CD4-positive, alpha-beta memory T cell (primary cell): ENCODE results near the gene HOTAIR. TPM values are rescaled to one million over a fixed set of nuclear protein-coding genes. Genes with fewer than 3 reads are reported as not detected.
A peak's percentile ranks its signal among the peaks of the same experiment; 100 is the strongest.

Experiments
- CTCF ChIA-PET: fragments of 350-600 bp; sonication (Branson Sonifier 250); formaldehyde crosslinking; loops from one replicate; lab custom pipeline; 2021; ENCODE audit warnings: inconsistent platforms; ENCODE audit not compliant: partially characterized antibody; lab: Charles Lee
- POLR2A ChIA-PET: fragments of 350-600 bp; sonication (Branson Sonifier 250); formaldehyde crosslinking; loops from one replicate; lab custom pipeline; 2021; ENCODE audit not compliant: partially characterized antibody; lab: Charles Lee
- DNase-seq, 5 donors: peaks; one replicate each; pipeline versions ENCODE4 v3.0.0 to v3.0.0-alpha.2; 2020 to 2022; ENCODE audit warnings: mixed read lengths in 1 of 5
- H3K27ac ChIP-seq: one replicate; pipeline ENCODE4 v1.7.0; 2013; ENCODE audit warnings: low read depth, low read length
- H3K27me3 ChIP-seq: 2 replicates; pipeline ENCODE4 v1.7.0; 2013; ENCODE audit warnings: mild to moderate bottlenecking, low read length, moderate library complexity; ENCODE audit not compliant: insufficient read depth
- H3K36me3 ChIP-seq: 2 replicates; pipeline ENCODE4 v1.7.0; 2013; ENCODE audit warnings: mild to moderate bottlenecking, low read length, moderate library complexity; ENCODE audit not compliant: insufficient read depth
- H3K4me1 ChIP-seq: 2 replicates; pipeline ENCODE4 v1.7.0; 2013; ENCODE audit warnings: mild to moderate bottlenecking, low read length, moderate library complexity; ENCODE audit not compliant: insufficient read depth
- H3K4me3 ChIP-seq, 2 donors: one replicate each; pipeline ENCODE4 v1.7.0; 2013; ENCODE audit warnings: low read length in 2 of 2, mild to moderate bottlenecking in 1 of 2
- H3K9me3 ChIP-seq, 2 donors: one replicate each; pipeline ENCODE4 v1.7.0; 2013; ENCODE audit warnings: low read length in 2 of 2, control low read depth in 1 of 2; ENCODE audit not compliant: control insufficient read depth in 1 of 2
- H3K27ac Mint-ChIP-seq, 7 donors: one replicate each; pipeline ENCODE4 v1.8.0; 2020 to 2021; ENCODE audit warnings: mixed read lengths in 7 of 7, mild to moderate bottlenecking in 6 of 7, inconsistent platforms in 3 of 7, moderate library complexity in 3 of 7
- H3K27me3 Mint-ChIP-seq, 2 donors: one replicate each; pipeline ENCODE4 v1.8.0; 2020 to 2021; ENCODE audit warnings: mixed read lengths in 2 of 2
- H3K36me3 Mint-ChIP-seq, 2 donors: one replicate each; pipeline ENCODE4 v1.8.0; 2020 to 2021; ENCODE audit warnings: mixed read lengths in 2 of 2, inconsistent platforms in 1 of 2, mild to moderate bottlenecking in 1 of 2
- H3K4me1 Mint-ChIP-seq, 4 donors: one replicate each; pipeline ENCODE4 v1.8.0; 2020 to 2021; ENCODE audit warnings: mixed read lengths in 4 of 4, mild to moderate bottlenecking in 1 of 4
- H3K4me3 Mint-ChIP-seq, 8 donors: one replicate each; pipeline ENCODE4 v1.8.0; 2020 to 2021; ENCODE audit warnings: mixed read lengths in 8 of 8, mild to moderate bottlenecking in 7 of 8, moderate library complexity in 6 of 8, inconsistent platforms in 3 of 8
- H3K9me3 Mint-ChIP-seq, 8 donors: one replicate each; pipeline ENCODE4 v1.8.0; 2020 to 2021; ENCODE audit warnings: mixed read lengths in 8 of 8, mild to moderate bottlenecking in 5 of 8, inconsistent platforms in 3 of 8, moderate library complexity in 1 of 8
- intact Hi-C: fragments of 100-400 bp; cut with micrococcal nuclease; formaldehyde crosslinking; loops from one replicate; pipeline ENCODE4 v1.15.1; 2023
- polyA plus RNA-seq, 2 donors: library from polyadenylated mRNA; unstranded; fragments of 300-500 nt; fragmentation: Illumina TruSeq; gene quantifications; one replicate each; pipeline ENCODE4 v1.2.3, GENCODE V29; 2021
- total RNA-seq, 2 experiments: library from RNA; stranded (reverse); gene quantifications; one replicate each; pipeline ENCODE4 v1.2.3, GENCODE V29; 2021

The HOTAIR gene
- total and polyA plus RNA-seq, 4 experiments from 2014 or later = not detected

DNA sequence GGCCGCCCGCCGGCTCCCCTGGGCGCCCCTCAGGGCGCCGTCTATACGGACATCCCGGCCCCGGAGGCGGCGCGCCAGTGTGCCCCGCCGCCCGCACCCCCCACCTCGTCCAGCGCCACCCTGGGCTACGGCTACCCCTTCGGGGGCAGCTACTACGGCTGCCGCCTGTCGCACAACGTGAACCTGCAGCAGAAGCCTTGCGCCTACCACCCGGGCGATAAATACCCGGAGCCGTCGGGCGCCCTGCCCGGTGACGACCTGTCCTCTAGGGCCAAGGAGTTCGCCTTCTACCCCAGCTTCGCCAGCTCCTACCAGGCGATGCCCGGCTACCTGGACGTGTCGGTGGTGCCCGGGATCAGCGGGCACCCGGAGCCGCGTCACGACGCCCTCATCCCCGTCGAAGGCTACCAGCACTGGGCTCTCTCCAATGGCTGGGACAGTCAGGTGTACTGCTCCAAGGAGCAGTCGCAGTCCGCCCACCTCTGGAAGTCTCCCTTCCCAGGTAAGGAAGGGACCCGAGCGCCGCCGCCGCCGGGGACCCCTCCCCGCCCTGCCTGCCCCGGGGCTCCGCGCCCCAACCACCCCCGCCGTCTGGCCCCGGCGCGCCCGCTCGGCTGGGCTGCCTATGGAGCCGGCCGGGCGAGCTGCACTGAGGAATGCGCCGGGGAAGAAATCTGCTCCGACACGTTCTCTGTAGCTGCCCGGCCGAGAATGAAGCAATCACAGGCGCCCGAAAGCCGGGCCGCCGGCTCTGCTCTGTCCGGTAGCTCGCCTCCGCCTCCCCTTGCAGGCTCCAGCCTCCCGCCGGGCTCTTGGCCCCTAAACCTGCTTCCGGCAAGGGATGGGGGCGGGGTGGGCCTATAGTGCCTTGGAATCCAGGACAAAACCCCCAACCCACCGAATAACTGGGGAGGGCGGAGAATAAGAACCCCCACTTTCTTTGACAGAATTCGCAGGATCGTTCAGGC lies 35.3 kb downstream of the HOTAIR start:
- DNase-seq = no peak
- no peaks in the 10 kb centered on the region for H3K36me3 Mint-ChIP-seq
- Histone ChIP-seq H3K36me3 (no peaks in the 10 kb centered on the region), H3K4me1 (peaks cover 12% of the 10 kb centered on the region), H3K9me3 (no peaks in the 10 kb centered on the region), H3K4me3 (no peak overlapping the region), H3K27ac (no peak overlapping the region), H3K27me3 (peaks cover 61% of the 10 kb centered on the region)
- peaks cover 6 to 26% (median 16%) of the 10 kb centered on the region in 4 donors for H3K4me1 Mint-ChIP-seq
- ChIA-PET POLR2A (no interaction called here), CTCF (no interaction called here)
- peak overlapping the region in 2 of 7 donors; percentile 5 to 35 for H3K27ac Mint-ChIP-seq
- peak overlapping the region in 2 of 8 donors; percentile 15 to 31 for H3K4me3 Mint-ChIP-seq
- intact Hi-C loops = no loop called here
- H3K9me3 Mint-ChIP-seq = peaks cover 0 to 9% (median 2%) of the 10 kb centered on the region in 8 donors
- H3K27me3 Mint-ChIP-seq = peaks cover 67 to 74% of the 10 kb centered on the region in 2 donors

DNA sequence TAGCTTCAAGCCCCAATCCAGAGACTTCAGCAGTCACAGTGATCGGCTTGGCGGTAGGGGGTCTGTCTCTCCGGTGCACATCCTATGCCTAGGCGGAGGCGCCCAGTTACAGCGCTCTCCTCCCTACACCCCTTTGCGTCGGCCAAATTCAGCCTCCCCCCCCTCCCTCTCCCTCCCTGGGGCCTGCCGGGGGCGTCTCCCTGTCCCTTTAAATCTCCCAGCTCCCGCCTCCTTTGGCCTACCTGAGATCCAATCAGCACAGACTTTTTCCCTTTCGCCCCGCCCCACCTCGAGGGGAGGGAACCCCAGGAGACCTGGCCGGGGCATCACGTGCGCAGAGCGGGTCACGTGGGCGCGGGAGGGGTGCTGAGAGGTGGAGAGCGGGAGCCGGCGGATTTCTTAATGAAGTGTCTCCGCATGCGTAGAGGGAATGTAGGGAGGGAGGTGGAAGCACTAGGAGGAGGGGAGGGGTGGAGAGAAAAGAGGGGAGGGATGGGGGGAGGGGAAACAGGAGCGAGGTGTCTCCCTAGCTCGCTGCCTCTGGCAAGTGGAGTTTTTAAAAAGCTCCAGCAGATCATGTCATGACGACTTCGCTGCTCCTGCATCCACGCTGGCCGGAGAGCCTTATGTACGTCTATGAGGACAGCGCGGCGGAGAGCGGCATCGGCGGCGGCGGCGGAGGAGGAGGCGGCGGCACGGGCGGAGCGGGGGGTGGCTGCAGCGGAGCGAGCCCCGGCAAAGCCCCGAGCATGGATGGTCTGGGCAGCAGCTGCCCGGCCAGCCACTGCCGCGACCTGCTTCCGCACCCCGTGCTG lies 36.2 kb downstream of the HOTAIR start, which contains the start of gene HOXC13:
HOXC13 (plus strand) TSS at position 506 of the 815 bp plus-strand sequence; CDS start at position 582, 76 bp downstream.
- Mint-ChIP-seq H3K27me3 (peaks cover 68 to 75% of the 10 kb centered on the region in 2 donors), H3K9me3 (peaks cover 0 to 9% (median 2%) of the 10 kb centered on the region in 8 donors), H3K36me3 (no peaks in the 10 kb centered on the region), H3K4me3 (peak within 1 kb of the TSS in 4 of 8 donors; percentile 15 to 59 (median 30)), H3K27ac (peak within 1 kb of the TSS in 2 of 7 donors; percentile 35 to 63), H3K4me1 (peaks cover 6 to 26% (median 16%) of the 10 kb centered on the region in 4 donors)
- Histone ChIP-seq H3K9me3 (no peaks in the 10 kb centered on the region), H3K27me3 (peaks cover 61% of the 10 kb centered on the region), H3K27ac (no peak within 1 kb of the TSS), H3K4me3 (no peak within 1 kb of the TSS), H3K4me1 (peaks cover 12% of the 10 kb centered on the region), H3K36me3 (no peaks in the 10 kb centered on the region)
- ChIA-PET CTCF (no interaction called here), POLR2A (no interaction called here)
- intact Hi-C loops = no loop called here
- DNase-seq = no peak

DNA sequence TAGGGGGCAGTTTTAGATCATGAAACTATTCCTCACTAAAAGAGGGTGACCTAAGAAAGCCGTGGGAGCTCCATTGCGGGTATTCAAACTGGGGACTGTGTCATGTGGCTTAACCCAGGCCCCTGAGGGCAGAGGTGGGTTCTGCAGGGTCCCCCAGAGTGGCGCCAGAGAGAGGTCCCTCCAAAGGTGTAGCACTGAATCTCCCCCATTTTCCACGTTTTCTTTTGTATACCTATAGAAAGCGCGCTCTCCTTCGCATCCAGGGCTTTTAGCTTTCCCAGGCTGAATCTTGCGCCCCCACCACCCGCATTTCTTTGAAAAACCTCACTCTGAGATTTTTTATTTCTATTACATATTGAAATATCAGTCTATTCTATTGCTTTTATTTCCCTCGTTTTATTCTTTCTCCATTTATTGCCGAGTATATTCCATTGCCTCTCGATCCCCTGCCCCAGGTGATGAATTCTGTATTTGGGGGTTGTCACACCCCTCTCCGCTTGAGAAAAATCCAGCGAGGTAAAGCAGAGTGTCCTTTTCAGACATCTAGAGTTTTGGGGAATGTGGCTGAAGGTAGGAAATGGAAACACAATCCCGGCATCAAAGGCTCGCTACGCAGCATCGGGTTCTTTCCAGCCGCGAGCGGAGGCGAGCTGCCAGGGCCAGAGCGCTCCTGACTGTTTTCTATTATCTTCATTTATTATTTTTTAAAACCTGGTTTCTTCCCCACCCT lies 37.0 kb downstream of the HOTAIR start:
- Mint-ChIP-seq H3K27me3 (peaks cover 70 to 79% of the 10 kb centered on the region in 2 donors), H3K9me3 (peaks cover 0 to 9% (median 2%) of the 10 kb centered on the region in 8 donors), H3K4me3 (peak overlapping the region in 3 of 8 donors; percentile 14 to 36 (median 22)), H3K4me1 (peaks cover 6 to 26% (median 16%) of the 10 kb centered on the region in 4 donors), H3K36me3 (no peaks in the 10 kb centered on the region), H3K27ac (peak overlapping the region in 1 of 7 donors; percentile 63)
- intact Hi-C loops = no loop called here
- no peak for DNase-seq
- ChIA-PET POLR2A (no interaction called here), CTCF (no interaction called here)
- Histone ChIP-seq H3K9me3 (no peaks in the 10 kb centered on the region), H3K4me3 (no peak overlapping the region), H3K27me3 (peaks cover 60% of the 10 kb centered on the region), H3K36me3 (no peaks in the 10 kb centered on the region), H3K4me1 (peaks cover 12% of the 10 kb centered on the region), H3K27ac (no peak overlapping the region)

DNA sequence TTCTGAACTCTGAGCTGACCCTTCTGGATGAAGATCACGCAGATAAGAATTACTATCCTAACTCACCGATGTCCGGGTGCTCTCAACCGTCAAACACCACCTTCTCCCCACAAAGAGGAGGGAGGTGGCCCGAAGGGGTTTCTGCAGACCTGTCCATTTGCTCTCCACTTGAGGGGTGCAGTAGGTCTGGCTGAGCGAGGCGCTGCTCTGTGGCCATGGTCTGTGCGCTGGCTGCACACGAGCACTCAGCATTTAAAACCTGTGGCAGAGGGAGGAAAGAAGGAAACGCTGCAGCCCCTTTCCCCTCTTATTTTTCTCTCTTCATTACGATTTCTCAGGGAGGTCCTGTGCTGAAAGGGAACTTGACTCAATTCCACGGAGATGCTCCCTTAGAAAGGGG lies 37.7 kb downstream of the HOTAIR start:
- Mint-ChIP-seq H3K27ac (peak overlapping the region in 1 of 7 donors; percentile 48), H3K36me3 (no peaks in the 10 kb centered on the region), H3K4me1 (peaks cover 6 to 26% (median 16%) of the 10 kb centered on the region in 4 donors), H3K27me3 (peaks cover 70 to 81% of the 10 kb centered on the region in 2 donors), H3K9me3 (peaks cover 0 to 9% (median 2%) of the 10 kb centered on the region in 8 donors), H3K4me3 (peak overlapping the region in 3 of 8 donors; percentile 15 to 40 (median 39))
- H3K4me1 ChIP-seq = peaks cover 12% of the 10 kb centered on the region
- no peak overlapping the region for H3K4me3 ChIP-seq
- peaks cover 64% of the 10 kb centered on the region for H3K27me3 ChIP-seq
- POLR2A ChIA-PET = no interaction called here
- H3K27ac ChIP-seq = no peak overlapping the region
- DNase-seq = no peak
- no peaks in the 10 kb centered on the region for H3K36me3 ChIP-seq
- CTCF ChIA-PET = no interaction called here
- intact Hi-C loops = no loop called here
- no peaks in the 10 kb centered on the region for H3K9me3 ChIP-seq

GRCh38 chr12:53935383-53936341 lies 39.1 kb downstream of the HOTAIR start:
- ChIA-PET POLR2A (no interaction called here), CTCF (interaction anchor here (0.6 kb wide), 1 partner anchor 19 kb away, joined by 3 read pairs; the partner anchor contains the start of gene HOXC12)
- H3K4me3 ChIP-seq = no peak overlapping the region
- H3K9me3 ChIP-seq = no peaks in the 10 kb centered on the region
- no peak for DNase-seq
- intact Hi-C loops = no loop called here
- H3K4me3 Mint-ChIP-seq = peak overlapping the region in 6 of 8 donors; percentile 18 to 80 (median 54)
- peaks cover 67 to 76% of the 10 kb centered on the region in 2 donors for H3K27me3 Mint-ChIP-seq
- H3K36me3 Mint-ChIP-seq = no peaks in the 10 kb centered on the region
- peaks cover 12% of the 10 kb centered on the region for H3K4me1 ChIP-seq
- H3K36me3 ChIP-seq = no peaks in the 10 kb centered on the region
- H3K4me1 Mint-ChIP-seq = peaks cover 6 to 26% (median 16%) of the 10 kb centered on the region in 4 donors
- H3K27ac ChIP-seq = no peak overlapping the region
- peak overlapping the region in 1 of 7 donors; percentile 13 for H3K27ac Mint-ChIP-seq
- H3K27me3 ChIP-seq = peaks cover 72% of the 10 kb centered on the region
- H3K9me3 Mint-ChIP-seq = peaks cover 0 to 9% (median 0%) of the 10 kb centered on the region in 8 donors

DNA sequence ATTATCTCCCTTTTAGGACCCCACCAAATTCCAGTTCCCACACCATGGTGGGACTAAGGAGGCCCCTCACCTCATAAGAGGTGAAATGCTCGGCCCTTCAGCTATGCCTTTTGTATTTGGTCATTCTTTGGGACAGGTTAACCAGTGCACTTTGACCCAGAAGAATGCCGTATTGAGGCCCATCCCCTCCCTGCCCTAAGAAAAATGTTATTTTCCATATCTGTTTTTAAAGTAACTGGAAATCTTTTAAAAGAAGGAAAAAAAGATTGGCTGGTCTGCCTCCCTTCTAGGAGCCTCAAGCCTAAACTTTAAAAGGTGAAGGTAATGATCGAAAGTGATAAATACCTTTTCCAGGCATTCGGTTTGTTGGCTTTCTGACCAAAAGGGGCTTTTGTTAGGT lies 41.8 kb downstream of the HOTAIR start:
- Mint-ChIP-seq H3K36me3 (no peaks in the 10 kb centered on the region), H3K9me3 (peaks cover 0 to 9% (median 5%) of the 10 kb centered on the region in 8 donors), H3K27ac (no peak overlapping the region), H3K4me3 (no peak overlapping the region), H3K4me1 (peaks cover 6 to 24% (median 15%) of the 10 kb centered on the region in 4 donors), H3K27me3 (peaks cover 78 to 85% of the 10 kb centered on the region in 2 donors)
- intact Hi-C loops = no loop called here
- H3K27me3 ChIP-seq = peaks cover 80% of the 10 kb centered on the region
- no peaks in the 10 kb centered on the region for H3K9me3 ChIP-seq
- no peak for DNase-seq
- H3K27ac ChIP-seq = no peak overlapping the region
- CTCF ChIA-PET = no interaction called here
- H3K36me3 ChIP-seq = no peaks in the 10 kb centered on the region
- no peak overlapping the region for H3K4me3 ChIP-seq
- H3K4me1 ChIP-seq = peaks cover 8% of the 10 kb centered on the region
- POLR2A ChIA-PET = no interaction called here
